HUDEP-2 (cell line): ENCODE measurements around the gene RNF8.
A peak's percentile ranks its signal among the peaks of the same experiment; 100 is the strongest.
"Not testable (repeated sequence)": the region's sequence is repeated elsewhere in the genome, so short reads cannot be mapped to it uniquely, and the experiment has no call there.

ENCODE experiments used
- DNase-seq, 76 experiments: peaks; one replicate each; lab custom pipeline; 2025; ENCODE audit not compliant: unreplicated experiment in 76 of 76; lab: John Stamatoyannopoulos, UW

Gene RNF8

DNA sequence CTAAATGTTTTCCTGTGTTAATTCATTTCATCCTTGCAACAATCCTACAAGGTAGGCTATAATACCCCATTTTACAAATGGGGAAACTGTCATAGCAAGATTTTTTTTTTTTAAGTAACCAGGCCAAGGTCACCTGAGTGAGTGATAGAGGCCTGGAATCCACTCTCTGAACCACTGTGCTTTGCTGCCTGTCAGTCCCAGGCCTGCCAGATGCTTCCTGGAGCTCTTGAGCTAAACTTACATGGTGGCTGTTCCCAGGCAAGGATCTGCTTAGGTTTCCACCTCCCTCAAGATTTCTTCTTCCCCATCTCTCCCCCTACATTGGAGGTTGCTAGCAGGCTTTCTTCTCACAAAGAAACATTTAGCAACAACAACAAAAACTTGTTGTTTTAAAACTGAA is 32.7 kb upstream of the RNF8 start:
- no peak for DNase-seq

DNA sequence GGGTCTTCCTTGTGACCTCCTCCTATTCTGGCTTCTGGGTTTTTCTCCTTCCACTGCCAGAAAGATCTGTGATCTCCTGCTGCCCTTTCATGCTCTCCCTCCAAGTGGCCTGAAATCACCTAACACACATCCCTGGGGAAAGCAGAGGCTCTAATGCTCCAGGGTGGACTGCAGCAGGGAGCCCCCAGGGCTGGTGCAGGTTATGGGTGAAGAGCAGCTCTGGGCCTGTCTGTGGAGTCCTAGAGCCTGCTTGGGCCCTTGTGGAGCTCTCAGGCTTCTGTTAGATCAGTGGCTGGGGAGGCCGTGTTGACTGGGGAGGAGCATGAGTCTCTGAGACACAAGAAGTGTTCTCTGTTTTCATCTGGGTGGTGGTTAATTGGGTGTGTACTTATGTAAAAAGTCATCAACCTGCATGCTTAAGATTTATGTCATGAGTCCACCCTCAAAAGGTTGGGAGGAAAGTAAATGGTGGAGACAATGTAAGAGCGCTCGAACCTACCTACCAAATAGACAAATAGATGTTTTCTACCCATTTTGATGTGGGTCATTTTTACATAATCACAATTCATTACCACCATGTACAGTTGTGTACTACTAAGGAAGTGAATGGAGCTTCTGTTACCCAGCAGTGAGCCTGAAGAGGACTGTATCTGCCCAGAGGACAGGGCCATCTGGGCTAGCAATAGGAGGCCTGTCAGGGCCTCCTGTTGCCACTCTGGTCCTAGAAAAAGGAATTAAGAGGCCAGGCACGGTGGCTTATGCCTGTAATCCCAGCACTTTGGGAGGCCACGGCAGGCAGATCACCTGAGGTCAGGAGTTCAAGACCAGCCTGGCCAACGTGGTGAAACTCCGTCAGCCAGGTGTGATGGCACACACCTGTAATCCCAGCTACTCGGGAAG is 32.0 kb upstream of the RNF8 start:
- no peak for DNase-seq

DNA sequence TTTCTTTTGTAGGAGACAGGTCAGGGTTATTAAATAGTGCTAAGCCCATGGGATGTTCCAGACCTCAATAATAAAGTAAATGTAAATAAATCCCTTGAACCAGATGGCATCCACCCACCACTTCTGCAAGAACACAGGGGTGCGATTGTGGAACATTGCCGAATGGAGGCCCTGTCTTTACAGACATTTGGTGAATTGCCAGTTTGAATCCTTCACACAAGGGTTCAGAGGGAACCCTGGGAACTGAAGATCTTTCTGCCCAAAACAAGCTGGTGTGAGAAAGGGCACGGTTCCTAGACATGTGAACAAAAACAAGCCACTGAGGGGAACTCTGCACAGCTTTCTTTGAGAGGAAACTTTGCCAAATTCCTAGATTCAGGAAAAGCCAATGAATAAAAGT is 30.2 kb upstream of the RNF8 start:
- peak in 10 of 76 experiments; percentile 16 to 50 (median 30) for DNase-seq

DNA sequence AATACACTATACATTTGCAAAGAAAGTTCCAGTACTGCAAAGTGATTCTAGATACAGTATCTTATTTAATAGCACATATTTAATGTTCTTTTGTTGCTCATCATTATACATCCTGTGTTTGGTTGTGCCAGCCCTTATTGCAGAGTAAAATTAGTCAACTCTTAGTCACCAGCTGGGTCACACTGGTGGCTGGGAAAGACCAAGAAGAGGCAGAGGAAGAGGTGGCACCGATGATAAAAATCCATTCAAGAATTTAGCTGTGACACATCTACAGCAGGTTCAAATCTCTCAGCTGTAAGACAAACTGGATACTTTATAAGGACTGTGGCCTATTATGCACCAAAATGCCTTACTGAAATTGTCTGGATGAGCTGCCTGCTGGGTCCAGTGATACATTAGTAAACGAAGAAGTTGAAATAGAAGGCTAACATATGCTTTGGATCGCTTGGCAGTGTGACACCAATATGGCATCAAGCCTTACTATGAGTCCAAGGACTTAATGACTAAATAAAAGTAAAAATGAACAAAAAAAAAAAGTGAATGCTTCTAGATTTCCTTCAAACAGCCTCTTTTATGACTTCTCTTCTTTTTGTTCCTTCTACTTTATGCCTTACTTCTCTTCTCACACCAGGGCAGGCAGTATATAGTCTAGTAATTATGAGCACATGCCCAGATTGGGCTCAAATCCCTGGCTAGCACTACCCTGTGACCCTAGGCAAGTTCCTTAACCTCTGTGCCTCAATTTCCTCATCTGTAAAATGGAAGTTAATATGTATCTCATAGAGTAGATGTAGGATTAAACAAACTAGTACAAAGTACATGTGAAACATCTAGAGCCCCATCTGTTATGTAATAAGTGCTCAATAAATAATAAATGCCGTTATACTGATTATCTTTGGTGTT is 29.4 kb upstream of the RNF8 start:
- DNase-seq, result peak in 8 of 76 experiments; percentile 14 to 49 (median 24)

DNA sequence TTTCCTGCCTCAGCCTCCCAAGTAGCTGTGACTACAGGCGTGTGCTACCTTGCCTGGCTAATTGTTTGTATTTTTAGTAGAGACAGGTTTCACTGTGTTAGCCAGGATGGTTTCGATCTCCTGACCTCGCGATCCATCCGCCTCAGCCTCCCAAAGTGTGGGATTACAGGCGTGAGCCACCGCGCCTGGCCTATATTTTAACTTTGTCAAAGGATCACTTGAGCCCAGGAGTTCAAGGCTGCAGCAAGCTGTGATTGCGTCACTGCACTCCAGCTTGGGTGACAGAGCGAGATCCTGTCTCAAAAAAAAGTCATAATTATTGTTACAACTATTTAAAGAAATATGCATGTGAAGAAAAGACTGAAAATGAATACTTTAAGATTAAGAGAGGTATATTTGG is 23.4 kb upstream of the RNF8 start:
- DNase-seq, result not testable (repeated sequence)

DNA sequence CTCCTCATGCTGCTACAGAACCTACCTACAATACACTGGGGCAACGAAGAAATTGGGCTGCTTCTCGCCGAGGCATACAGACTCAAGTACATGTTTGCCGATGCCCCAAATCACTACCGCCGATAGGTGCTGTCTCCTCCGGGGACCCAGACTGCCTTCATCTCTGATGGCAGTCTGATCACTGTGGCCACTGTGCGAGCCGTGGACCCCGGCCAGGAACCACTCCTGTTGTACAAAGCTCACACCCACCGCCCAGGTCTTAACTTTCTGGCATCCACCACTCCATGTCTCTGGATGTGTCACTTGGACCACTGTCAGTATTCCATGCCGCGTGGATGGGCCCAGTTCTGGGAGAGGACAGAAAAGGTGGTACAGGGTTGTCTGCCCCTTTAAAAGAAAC is 22.7 kb upstream of the RNF8 start:
- no peak for DNase-seq

DNA sequence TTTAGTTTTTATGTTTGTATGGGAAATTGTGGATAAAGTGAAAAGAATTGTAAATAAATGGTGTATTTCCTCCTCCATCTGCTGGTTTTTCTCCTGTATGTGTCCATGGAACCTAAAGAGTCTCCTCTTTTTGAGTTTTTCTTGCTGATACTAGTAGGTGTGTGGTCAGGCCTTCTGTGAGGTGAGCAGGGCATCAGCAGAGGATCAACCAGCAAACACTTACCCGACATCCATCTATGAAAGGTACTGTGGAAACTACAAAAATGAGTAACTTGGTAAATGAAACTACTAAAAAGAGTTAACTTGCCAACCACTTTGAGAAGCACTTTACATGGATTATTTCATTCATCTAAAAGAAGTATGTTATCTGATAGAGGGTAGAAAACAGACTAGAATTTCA is 20.9 kb upstream of the RNF8 start:
- no peak for DNase-seq

DNA sequence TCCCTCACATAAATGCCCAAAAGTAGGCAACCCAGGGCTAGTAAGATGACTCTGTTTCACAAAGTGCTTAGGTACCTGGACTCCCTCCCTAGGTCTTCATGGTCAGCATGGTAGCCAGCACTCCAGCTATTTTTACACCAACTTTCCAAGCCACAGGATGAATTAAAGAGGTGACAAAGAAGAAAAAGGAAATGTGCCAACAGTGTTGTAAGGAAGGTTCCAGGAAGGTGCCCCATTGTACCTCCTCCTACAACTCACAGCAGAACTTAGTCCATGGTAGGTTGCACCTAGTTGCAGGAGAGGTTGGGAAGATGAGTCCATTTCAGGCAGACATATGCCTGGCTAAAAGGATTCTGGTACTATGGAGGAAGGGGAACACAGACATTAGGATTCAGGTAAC is 19.7 kb upstream of the RNF8 start:
- no peak for DNase-seq

DNA sequence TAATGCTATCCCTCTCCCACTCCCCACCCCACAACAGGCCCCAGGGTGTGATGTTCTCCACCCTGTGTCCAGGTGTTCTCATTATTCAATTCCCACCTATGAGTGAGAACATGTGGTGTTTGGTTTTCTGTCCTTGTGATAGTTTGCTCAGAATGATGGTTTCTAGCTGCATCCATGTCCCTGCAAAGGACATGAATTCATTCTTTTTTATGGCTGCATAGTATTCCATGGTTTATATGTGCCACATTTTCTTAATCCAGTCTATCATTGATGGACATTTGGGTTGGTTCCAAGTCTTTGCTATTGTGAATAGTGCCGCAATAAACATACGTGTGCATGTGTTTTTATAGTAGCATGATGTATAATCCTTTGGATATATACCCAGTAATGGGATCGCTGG is 15.5 kb upstream of the RNF8 start:
- DNase-seq, result not testable (repeated sequence)

DNA sequence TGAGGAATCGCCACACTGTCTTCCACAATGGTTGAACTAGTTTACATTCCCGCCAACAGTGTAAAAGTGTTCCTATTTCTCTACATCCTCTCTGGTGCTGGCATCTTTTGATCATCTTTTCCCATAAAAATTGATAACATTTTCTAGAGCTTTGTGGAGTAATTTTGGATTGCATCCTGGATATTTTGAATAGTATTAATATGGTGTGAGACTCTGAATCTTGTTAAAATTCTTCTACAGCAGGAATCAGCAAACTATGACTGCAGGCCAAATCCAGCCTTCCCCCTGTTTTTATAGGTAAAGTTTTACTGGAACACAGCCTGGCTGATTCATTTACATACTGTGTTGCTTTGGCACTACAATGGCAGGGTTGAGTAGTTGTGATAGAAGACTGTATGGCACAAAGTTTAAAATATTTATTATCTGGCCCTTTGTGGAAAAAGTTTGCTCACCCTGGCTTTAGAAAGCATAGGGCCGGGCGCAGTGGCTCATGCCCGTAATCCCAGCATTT is 15.0 kb upstream of the RNF8 start:
- DNase-seq, result no peak

DNA sequence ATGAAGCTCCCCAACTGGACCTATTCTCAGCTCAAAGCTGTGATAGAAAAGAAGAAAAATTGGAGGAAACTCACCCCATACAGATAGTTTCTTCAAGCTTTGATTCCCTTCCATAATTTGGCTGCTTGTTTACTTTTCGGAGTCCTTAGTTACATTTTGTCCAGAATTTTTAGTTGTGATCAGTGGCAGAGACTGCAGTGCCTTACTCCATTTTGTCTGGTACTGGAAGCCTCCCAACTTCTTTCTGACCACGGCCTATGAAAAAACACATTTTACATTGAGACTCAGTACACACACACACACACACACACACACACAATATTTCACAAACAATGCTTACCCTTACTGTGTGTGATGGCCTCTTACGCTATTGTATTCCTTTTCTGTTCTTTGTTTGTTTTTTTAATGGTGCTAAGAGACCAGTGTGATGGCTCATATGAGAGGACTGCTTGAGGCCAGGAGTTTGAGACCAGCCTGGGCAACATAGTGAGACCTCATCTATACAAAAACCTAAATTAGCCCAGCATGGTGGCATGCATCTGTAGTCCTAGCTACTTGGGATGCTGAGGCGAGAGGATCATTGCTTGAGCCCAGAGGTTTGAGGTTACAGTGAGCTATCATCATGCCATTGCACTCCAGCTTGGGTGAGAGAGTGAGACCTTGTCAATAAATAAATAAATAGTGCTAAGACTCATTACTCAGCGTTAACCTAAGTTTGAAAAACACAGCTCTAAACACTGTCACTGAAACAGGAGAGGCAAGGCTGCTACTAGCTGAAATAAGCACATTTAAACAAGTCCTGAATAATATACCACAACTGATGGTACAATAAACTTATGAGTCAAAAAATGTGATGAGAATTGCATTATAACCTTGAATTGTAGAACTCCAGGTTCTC is 13.8 kb upstream of the RNF8 start:
- no peak for DNase-seq

DNA sequence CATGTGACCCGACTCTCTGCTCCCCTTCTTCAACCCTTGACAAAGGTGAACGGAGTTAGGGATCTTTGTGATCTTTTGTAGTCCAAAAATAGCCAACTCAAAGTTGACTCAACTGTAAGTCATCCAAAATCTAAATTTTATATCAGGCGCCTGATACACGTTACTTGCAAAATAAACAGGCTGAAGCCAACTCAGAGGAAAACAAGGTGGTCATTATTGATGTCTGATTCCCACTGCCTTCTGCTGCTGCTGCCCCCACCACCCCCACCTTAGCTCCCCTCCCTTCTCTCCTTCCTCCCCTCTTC is 13.2 kb upstream of the RNF8 start:
- DNase-seq, result no peak

DNA sequence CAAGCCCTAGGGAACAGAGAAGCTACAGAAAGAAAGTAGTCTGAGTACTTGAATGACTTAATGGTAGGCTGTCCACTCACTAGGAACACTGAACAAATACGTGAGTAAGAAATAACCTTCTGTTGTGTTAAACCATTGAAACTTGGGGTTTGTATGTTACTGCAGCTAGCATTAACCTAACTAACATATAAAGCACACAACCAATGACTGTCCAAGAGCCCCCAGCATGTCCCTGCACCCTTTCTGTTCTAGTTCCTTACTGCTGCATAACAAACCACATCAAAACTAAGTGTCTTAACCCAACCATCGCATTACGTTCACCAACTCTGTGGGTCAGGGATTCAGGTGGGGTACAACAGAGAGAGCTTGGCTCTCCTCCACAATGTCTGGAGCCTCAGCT is 10.5 kb upstream of the RNF8 start:
- no peak for DNase-seq

DNA sequence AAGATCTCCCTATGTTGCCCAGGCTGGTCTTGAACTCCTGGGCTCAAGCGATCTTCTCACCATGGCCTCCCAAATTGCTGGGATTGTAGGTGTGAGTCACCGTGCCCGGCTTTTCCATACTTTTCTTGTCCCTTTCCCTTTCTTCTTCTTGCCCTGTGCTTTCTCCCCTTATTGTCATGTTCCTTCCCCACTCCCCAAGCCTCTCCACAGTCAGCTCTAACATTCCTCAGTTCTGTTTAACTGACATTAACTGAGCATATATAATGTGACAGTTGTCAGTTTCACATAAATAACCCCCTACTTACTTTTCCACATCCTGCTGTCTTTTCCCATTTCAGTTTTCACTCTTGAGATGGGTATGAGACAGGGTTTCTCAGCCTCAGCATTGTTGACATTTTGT is 9.5 kb upstream of the RNF8 start:
- no peak for DNase-seq

DNA sequence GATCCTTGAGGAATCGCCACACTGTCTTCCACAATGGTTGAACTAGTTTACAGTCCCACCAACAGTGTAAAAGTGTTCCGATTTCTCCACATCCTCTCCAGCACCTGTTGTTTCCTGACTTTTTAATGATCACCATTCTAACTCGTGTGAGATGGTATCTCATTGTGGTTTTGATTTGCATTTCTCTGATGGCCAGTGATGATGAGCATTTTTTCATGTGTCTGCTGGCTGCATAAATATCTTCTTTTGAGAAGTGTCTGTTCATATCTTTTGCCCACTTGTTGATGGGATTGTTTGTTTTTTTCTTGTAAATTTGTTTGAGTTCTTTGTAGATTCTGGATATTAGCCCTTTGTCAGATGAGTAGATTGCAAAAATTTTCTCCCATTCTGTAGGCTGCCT is 8.0 kb upstream of the RNF8 start:
- not testable (repeated sequence) for DNase-seq

DNA sequence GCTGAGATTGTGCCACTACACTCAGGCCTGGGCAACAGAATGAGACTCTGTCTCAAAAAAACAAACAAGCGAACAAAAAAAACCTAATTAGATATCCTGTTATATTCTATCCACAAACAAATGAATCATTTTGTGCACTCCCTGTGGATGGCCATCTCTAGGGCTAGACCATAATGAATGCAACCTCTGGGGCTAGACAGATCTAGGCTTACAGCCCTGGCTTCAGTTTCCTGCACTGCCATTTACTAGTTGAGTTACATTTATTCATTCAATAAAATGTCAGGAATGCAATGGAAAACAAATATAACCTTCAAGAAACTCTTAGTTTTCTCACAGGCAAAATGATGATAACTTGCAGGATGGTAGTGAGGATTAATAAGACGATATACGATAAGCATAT is 6.6 kb upstream of the RNF8 start:
- no peak for DNase-seq

DNA sequence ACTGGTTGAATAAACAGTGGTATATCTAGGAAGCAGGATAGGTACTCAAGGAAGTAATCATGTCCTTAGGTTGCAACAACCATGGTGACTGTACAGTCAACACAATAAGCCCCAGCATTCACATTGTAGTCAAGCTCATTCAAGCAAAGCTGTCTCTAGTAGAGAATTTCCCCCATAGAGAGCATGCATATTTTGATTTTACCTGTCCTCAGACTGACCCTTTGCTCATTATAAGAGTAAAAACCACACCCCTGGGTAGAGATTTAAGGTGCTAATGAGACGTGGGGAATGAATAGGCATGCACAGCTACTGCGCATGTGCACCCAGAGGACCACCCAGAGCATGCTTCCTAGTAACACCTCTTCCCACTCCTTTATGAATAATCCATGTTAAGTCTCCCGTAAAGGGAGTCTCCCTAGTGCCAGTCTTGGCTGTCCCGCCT is 6.1 kb upstream of the RNF8 start:
- DNase-seq, result no peak

DNA sequence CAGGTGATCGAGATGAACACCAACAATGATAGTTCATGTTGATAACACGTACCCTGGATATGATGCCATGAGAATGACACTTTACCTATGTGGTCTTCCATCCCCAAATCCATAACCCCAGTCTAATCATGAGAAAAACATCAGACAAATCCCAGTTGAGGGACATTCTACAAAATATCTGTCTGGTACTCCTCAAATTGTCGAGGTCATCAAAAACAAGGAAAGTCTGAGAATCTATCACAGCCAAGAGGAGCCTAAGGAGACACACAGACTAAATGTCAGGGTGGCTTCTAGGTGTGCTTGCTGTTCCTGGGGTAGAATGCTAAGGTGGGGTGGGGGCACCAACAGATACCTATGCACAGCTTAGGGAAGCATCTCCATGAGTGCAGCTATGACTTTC is 2.8 kb upstream of the RNF8 start:
- no peak for DNase-seq

DNA sequence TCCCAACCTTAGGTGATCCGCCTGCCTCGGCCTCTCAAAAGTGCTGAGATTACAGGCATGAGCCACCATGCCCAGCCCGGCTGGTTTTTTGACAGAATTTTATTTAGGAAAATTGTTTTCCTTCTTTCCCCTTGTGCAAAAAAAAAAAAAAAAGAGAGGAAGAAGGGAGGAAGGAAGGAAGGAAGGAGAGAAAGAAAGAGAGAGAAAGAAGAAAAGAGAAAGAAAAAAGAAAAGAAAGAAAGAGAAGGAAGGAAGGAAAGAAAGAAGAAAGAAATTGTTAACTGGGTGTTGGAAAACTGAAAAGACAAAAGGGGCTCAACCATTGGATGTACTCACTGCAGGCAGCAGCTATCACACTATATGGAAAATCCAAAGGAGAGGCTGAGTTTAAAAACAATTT is 1.4 kb upstream of the RNF8 start:
- no peak for DNase-seq

DNA sequence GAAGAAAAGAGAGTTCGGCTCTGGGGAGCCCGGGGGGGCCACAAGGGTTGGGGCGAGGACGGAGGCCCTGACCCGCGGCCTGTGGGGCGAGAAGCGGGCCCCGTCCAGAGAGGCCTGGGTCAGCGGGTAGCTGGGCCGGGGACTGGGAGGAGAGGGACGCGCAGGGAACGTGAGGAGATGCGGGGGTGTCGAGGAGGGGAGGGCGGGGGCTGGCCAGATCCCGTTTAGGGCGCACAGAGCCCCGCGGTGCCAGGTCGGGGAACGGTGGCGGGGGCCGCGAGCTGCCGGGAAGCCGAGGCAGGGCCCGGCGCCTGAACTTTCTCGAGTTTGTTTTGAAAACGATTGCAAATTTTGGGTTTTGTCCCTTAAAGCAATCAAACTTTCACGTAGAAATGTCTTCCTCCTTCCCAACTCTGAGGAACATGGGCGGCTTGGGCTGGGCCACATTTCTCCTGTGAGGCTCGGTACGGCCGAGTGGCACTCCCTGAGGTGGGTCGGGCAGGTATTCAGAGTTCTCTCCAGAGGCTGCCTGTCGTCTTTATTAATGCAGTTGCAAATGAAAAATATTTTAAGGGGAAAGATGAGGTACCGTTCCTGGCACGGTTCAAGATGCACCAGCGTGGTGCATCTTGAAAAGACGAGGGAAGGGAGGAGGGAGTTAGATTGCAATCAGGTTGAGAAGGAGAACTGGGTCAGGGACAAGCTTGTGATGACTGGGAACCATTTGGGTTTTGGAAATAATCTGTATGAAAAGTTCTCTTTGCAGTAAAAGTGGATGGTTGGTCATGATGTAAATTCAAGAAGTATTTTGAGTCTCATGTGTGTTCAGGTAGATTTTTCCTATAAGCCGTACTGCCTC is 972 bp downstream of the RNF8 start:
- peak in 11 of 76 experiments; percentile 14 to 43 (median 23) for DNase-seq
